ENCODE measurements around the gene SLC25A11.

Gene SLC25A11

DNA sequence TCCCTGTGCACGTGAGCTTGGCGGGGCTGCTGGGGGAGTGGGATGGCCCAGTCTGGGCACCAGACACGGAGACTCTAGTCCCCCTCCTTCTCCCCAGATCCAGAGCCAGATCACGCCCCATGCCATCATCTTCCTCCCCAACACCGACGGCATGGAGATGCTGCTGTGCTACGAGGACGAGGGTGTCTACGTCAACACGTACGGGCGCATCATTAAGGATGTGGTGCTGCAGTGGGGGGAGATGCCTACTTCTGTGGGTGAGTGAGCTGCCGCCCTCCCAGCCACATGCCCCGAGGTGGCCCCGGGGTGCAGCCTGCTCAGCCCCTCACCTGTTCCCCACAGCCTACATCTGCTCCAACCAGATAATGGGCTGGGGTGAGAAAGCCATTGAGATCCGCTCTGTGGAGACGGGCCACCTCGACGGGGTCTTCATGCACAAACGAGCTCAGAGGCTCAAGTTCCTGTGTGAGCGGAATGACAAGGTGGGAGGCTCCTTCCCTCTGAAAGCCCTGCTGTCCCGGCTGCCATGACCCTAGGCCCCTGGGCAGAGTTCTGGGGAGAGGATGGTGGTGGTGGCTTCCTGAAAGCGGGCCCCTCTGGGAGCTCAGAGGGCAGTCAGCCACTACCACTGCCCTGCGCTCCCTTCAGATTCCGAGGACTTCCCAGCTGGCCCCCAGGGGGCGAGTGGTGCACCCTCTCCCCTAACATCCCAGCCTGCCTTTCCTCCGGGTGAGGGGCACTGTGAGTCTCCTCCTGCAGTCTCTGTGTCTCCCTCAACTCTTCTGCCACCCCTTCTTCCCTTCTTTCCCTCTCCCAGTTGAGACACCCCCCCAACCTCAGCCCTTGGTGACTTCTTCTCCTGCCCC is 43.3 kb downstream of the SLC25A11 start:
- H3K9me3 ChIP-seq (ENCODE audit: control insufficient read depth in 2 of 2, low read length in 2 of 2): no peaks in the 10 kb centered on the region
- peaks cover 4 to 5% of the 10 kb centered on the region in 2 donors for H3K27me3 ChIP-seq (ENCODE audit: control insufficient read depth in 2 of 2, insufficient read depth in 2 of 2, low read length in 2 of 2)
- H3K27ac ChIP-seq (ENCODE audit: low read depth in 2 of 2, low read length in 2 of 2): no peak overlapping the region
- peaks cover 49 to 56% of the 10 kb centered on the region in 2 donors for H3K36me3 ChIP-seq (ENCODE audit: control insufficient read depth in 2 of 2, insufficient read depth in 2 of 2, low read length in 2 of 2)
- peaks cover 15 to 17% of the 10 kb centered on the region in 2 donors for H3K4me1 ChIP-seq (ENCODE audit: control insufficient read depth in 2 of 2, insufficient read depth in 2 of 2, low read length in 2 of 2)
- H3K9ac ChIP-seq (ENCODE audit: low read depth in 1 of 2, low read length in 2 of 2): no peak overlapping the region
- no peak overlapping the region for H3K4me3 ChIP-seq (ENCODE audit: low read length in 2 of 2)

DNA sequence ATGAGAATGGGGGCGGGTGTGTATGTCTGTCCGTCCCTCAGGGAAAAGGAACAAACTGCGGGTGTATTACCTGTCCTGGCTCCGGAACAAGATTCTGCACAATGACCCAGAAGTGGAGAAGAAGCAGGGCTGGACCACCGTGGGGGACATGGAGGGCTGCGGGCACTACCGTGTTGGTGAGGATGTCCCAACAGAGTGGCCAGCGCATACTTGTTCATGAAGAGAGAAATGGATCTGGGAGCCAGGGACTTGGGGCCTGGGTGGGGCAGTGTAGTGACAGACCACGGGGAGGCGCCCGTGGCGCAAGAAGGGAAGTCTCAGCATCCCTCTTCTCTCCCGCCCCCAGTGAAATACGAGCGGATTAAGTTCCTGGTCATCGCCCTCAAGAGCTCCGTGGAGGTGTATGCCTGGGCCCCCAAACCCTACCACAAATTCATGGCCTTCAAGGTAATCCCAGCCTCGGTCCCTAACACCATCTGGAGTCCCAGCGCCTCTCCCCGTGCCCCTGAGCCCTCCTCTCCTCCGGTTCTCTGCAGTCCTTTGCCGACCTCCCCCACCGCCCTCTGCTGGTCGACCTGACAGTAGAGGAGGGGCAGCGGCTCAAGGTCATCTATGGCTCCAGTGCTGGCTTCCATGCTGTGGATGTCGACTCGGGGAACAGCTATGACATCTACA is 44.1 kb downstream of the SLC25A11 start:
- Histone ChIP-seq H3K36me3 (ENCODE audit: control insufficient read depth in 2 of 2, insufficient read depth in 2 of 2, low read length in 2 of 2) (peaks cover 56 to 64% of the 10 kb centered on the region in 2 donors), H3K4me3 (ENCODE audit: low read length in 2 of 2) (no peak overlapping the region), H3K9ac (ENCODE audit: low read depth in 1 of 2, low read length in 2 of 2) (no peak overlapping the region), H3K27me3 (ENCODE audit: control insufficient read depth in 2 of 2, insufficient read depth in 2 of 2, low read length in 2 of 2) (peaks cover 4 to 5% of the 10 kb centered on the region in 2 donors), H3K27ac (ENCODE audit: low read depth in 2 of 2, low read length in 2 of 2) (no peak overlapping the region), H3K4me1 (ENCODE audit: control insufficient read depth in 2 of 2, insufficient read depth in 2 of 2, low read length in 2 of 2) (peaks cover 11 to 17% of the 10 kb centered on the region in 2 donors), H3K9me3 (ENCODE audit: control insufficient read depth in 2 of 2, low read length in 2 of 2) (no peaks in the 10 kb centered on the region)

DNA sequence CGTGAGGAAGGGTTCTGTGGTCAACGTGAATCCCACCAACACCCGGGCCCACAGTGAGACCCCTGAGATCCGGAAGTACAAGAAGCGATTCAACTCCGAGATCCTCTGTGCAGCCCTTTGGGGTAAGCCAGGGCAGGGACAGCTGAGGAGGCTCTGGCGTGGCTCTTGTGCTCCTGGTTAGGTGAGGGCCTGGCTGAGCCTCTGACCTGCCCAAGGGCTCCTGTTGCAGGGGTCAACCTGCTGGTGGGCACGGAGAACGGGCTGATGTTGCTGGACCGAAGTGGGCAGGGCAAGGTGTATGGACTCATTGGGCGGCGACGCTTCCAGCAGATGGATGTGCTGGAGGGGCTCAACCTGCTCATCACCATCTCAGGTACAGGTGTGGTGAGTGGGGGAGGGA is 44.7 kb downstream of the SLC25A11 start:
- H3K36me3 ChIP-seq (ENCODE audit: control insufficient read depth in 2 of 2, insufficient read depth in 2 of 2, low read length in 2 of 2): peaks cover 63 to 70% of the 10 kb centered on the region in 2 donors
- H3K4me1 ChIP-seq (ENCODE audit: control insufficient read depth in 2 of 2, insufficient read depth in 2 of 2, low read length in 2 of 2): peaks cover 11 to 14% of the 10 kb centered on the region in 2 donors
- no peaks in the 10 kb centered on the region for H3K9me3 ChIP-seq (ENCODE audit: control insufficient read depth in 2 of 2, low read length in 2 of 2)
- no peak overlapping the region for H3K27ac ChIP-seq (ENCODE audit: low read depth in 2 of 2, low read length in 2 of 2)
- no peak overlapping the region for H3K9ac ChIP-seq (ENCODE audit: low read depth in 1 of 2, low read length in 2 of 2)
- H3K4me3 ChIP-seq (ENCODE audit: low read length in 2 of 2): no peak overlapping the region
- H3K27me3 ChIP-seq (ENCODE audit: control insufficient read depth in 2 of 2, insufficient read depth in 2 of 2, low read length in 2 of 2): peaks cover 3 to 4% of the 10 kb centered on the region in 2 donors

DNA sequence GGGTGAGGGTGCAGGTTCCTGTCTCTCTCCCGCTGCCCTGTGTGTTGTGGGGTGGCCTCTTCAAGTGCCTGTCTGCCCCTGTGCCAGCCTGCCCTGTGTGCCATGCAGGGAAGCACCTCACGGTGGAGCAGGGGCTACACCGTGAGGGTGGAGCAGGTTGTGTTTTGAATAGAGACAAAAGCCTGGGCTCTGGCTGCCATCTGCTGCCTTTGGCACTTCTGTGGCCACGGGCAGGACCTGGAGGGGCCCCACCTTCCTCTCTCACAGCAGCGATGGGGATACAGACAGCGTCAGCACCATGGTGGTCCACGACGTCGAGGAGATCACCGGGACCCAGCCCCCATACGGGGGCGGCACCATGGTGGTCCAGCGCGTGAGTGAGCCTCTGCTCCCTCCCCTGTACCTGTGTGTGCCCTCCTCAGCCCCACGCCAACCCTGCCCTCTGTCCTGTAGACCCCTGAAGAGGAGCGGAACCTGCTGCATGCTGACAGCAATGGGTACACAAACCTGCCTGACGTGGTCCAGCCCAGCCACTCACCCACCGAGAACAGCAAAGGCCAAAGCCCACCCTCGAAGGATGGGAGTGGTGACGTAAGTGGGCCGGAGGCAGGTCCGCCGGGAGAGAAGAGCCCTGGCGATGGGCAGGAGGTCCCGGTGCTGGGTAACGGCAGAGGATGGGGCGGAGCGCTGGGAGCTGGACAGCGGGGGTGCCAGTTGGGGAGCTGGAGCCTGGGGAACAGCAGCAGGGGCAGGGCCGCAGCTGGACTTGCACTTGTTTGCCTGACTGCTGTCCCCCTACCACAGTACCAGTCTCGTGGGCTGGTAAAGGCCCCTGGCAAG is 45.9 kb downstream of the SLC25A11 start:
- Histone ChIP-seq H3K27ac (ENCODE audit: low read depth in 2 of 2, low read length in 2 of 2) (no peak overlapping the region), H3K36me3 (ENCODE audit: control insufficient read depth in 2 of 2, insufficient read depth in 2 of 2, low read length in 2 of 2) (peaks cover 70 to 76% of the 10 kb centered on the region in 2 donors), H3K27me3 (ENCODE audit: control insufficient read depth in 2 of 2, insufficient read depth in 2 of 2, low read length in 2 of 2) (no peaks in the 10 kb centered on the region), H3K4me1 (ENCODE audit: control insufficient read depth in 2 of 2, insufficient read depth in 2 of 2, low read length in 2 of 2) (peaks cover 3 to 4% of the 10 kb centered on the region in 2 donors), H3K9me3 (ENCODE audit: control insufficient read depth in 2 of 2, low read length in 2 of 2) (no peaks in the 10 kb centered on the region), H3K4me3 (ENCODE audit: low read length in 2 of 2) (no peak overlapping the region), H3K9ac (ENCODE audit: low read depth in 1 of 2, low read length in 2 of 2) (no peak overlapping the region)

DNA sequence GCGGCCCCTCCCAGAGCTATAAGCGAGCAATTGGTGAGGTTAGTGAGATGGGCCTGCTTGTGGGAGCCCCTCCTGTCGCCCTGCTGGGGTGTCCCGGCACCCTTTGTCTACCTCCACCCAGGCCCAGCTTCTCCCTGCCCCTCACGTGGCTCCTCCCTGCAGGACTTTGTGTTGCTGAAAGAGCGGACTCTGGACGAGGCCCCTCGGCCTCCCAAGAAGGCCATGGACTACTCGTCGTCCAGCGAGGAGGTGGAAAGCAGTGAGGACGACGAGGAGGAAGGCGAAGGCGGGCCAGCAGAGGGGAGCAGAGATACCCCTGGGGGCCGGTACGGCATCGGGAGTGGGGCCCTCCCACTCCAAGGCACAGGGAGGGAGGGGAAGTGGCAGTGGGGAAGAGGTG is 46.6 kb downstream of the SLC25A11 start:
- H3K9me3 ChIP-seq (ENCODE audit: control insufficient read depth in 2 of 2, low read length in 2 of 2): no peaks in the 10 kb centered on the region
- H3K9ac ChIP-seq (ENCODE audit: low read depth in 1 of 2, low read length in 2 of 2): no peak overlapping the region
- peaks cover 71 to 78% of the 10 kb centered on the region in 2 donors for H3K36me3 ChIP-seq (ENCODE audit: control insufficient read depth in 2 of 2, insufficient read depth in 2 of 2, low read length in 2 of 2)
- no peaks in the 10 kb centered on the region for H3K27me3 ChIP-seq (ENCODE audit: control insufficient read depth in 2 of 2, insufficient read depth in 2 of 2, low read length in 2 of 2)
- no peak overlapping the region for H3K27ac ChIP-seq (ENCODE audit: low read depth in 2 of 2, low read length in 2 of 2)
- H3K4me1 ChIP-seq (ENCODE audit: control insufficient read depth in 2 of 2, insufficient read depth in 2 of 2, low read length in 2 of 2): no peaks in the 10 kb centered on the region
- no peak overlapping the region for H3K4me3 ChIP-seq (ENCODE audit: low read length in 2 of 2)

DNA sequence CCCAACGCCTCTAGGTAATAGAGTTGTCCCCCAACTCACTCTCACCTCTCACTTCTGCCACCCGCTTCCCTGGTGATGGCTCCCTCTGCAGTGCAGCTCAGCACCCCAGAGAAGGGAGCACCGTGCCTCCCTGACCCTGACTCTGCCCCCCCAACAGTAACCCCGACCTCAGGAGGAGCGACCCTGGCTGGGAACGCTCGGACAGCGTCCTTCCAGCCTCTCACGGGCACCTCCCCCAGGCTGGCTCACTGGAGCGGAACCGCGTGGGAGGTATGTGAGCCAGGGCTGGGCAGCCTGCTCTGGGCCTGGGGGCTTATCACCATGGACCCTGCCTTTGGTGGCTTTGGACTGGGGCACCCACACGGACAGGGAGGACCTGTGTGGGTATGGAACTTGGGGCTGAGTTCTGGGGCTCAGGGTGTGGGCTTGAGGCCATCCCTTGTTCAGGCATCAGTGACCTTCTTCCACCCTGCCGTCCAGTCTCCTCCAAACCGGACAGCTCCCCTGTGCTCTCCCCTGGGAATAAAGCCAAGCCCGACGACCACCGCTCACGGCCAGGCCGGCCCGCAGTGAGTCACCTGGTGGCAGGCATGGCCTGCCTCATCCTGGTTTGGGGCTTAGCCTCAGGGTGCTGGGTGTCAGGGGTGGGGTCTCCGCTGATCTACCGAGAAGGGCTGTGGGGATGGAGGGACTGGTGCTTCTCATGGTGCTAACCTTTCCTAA is 47.2 kb downstream of the SLC25A11 start:
- no peaks in the 10 kb centered on the region for H3K4me1 ChIP-seq (ENCODE audit: control insufficient read depth in 2 of 2, insufficient read depth in 2 of 2, low read length in 2 of 2)
- no peak overlapping the region for H3K4me3 ChIP-seq (ENCODE audit: low read length in 2 of 2)
- H3K36me3 ChIP-seq (ENCODE audit: control insufficient read depth in 2 of 2, insufficient read depth in 2 of 2, low read length in 2 of 2): peaks cover 72 to 80% of the 10 kb centered on the region in 2 donors
- no peaks in the 10 kb centered on the region for H3K27me3 ChIP-seq (ENCODE audit: control insufficient read depth in 2 of 2, insufficient read depth in 2 of 2, low read length in 2 of 2)
- H3K27ac ChIP-seq (ENCODE audit: low read depth in 2 of 2, low read length in 2 of 2): no peak overlapping the region
- no peaks in the 10 kb centered on the region for H3K9me3 ChIP-seq (ENCODE audit: control insufficient read depth in 2 of 2, low read length in 2 of 2)
- H3K9ac ChIP-seq (ENCODE audit: low read depth in 1 of 2, low read length in 2 of 2): no peak overlapping the region

DNA sequence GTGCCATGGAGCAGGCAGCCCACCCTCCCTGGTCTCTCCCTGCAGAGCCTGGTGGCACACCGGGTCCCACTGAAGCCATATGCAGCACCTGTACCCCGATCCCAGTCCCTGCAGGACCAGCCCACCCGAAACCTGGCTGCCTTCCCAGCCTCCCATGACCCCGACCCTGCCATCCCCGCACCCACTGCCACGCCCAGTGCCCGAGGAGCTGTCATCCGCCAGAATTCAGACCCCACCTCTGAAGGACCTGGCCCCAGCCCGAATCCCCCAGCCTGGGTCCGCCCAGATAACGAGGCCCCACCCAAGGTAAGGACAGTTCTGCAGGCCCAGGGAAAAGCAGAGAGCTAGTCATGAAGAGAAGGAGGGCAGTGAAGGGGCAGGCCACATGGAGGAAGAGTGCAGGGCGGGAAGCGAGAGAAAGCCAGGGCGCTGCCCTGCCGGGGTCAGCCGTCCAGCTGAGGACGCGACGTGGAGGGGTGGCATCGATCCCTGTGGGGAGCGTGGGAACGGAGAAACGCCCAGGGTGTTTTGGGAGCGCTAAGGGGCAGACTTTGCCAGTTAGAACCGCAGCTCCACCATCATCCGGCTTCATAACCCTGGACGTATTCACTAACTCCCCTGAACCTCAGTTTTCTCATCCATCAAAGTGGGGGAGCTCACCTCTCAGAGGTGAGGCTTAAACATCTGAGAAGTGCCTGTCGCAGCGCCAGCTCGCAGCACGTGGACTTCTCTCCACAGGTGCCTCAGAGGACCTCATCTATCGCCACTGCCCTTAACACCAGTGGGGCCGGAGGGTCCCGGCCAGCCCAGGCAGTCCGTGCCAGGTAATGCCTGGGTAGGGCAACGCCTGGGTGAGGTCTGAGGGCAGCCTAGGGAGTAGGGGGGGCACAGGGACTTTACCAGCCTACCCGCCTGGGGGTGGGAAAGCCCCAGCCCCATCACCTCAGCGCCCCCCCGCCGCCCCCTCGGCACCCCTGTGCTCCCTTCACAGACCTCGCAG is 48.1 kb downstream of the SLC25A11 start:
- H3K9ac ChIP-seq (ENCODE audit: low read depth in 1 of 2, low read length in 2 of 2): no peak overlapping the region
- H3K27ac ChIP-seq (ENCODE audit: low read depth in 2 of 2, low read length in 2 of 2): no peak overlapping the region
- H3K27me3 ChIP-seq (ENCODE audit: control insufficient read depth in 2 of 2, insufficient read depth in 2 of 2, low read length in 2 of 2): no peaks in the 10 kb centered on the region
- H3K36me3 ChIP-seq (ENCODE audit: control insufficient read depth in 2 of 2, insufficient read depth in 2 of 2, low read length in 2 of 2): peaks cover 79 to 83% of the 10 kb centered on the region in 2 donors
- H3K9me3 ChIP-seq (ENCODE audit: control insufficient read depth in 2 of 2, low read length in 2 of 2): no peaks in the 10 kb centered on the region
- H3K4me3 ChIP-seq (ENCODE audit: low read length in 2 of 2): no peak overlapping the region
- no peaks in the 10 kb centered on the region for H3K4me1 ChIP-seq (ENCODE audit: control insufficient read depth in 2 of 2, insufficient read depth in 2 of 2, low read length in 2 of 2)

DNA sequence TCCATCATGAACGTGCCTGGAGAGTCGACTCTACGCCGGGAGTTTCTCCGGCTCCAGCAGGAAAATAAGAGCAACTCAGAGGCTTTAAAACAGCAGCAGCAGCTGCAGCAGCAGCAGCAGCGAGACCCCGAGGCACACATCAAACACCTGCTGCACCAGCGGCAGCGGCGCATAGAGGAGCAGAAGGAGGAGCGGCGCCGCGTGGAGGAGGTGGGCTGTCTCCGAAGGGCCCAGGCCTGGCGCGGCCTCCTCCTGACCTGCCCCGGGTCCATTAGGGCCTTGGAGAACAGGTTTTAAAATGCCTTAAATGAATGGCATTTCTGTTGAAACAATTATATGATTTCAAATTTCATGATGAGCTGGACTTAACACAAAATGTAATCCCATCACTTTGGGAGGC is 52.3 kb downstream of the SLC25A11 start:
- Histone ChIP-seq H3K36me3 (ENCODE audit: control insufficient read depth in 2 of 2, insufficient read depth in 2 of 2, low read length in 2 of 2) (peaks cover 63 to 67% of the 10 kb centered on the region in 2 donors), H3K27ac (ENCODE audit: low read depth in 2 of 2, low read length in 2 of 2) (no peak overlapping the region)

More for the DNA sequence above, 52.3 kb downstream of the SLC25A11 start:
- no peaks in the 10 kb centered on the region for H3K4me1 ChIP-seq (ENCODE audit: control insufficient read depth in 2 of 2, insufficient read depth in 2 of 2, low read length in 2 of 2)
- H3K9ac ChIP-seq (ENCODE audit: low read depth in 1 of 2, low read length in 2 of 2): no peak overlapping the region
- H3K4me3 ChIP-seq (ENCODE audit: low read length in 2 of 2): no peak overlapping the region
- no peaks in the 10 kb centered on the region for H3K27me3 ChIP-seq (ENCODE audit: control insufficient read depth in 2 of 2, insufficient read depth in 2 of 2, low read length in 2 of 2)
- H3K9me3 ChIP-seq (ENCODE audit: control insufficient read depth in 2 of 2, low read length in 2 of 2): no peaks in the 10 kb centered on the region
